ENCODE results near the gene CBFB. TPM values are rescaled to one million over a fixed set of nuclear protein-coding genes. Genes with fewer than 3 reads are reported as not detected.

Gene CBFB
- total and polyA plus RNA-seq, 9 of the 15 experiments (the other 6 are each of a cell fraction or from before 2014, with no cell fraction given): 22.0 to 112 (median 66.5) TPM

DNA sequence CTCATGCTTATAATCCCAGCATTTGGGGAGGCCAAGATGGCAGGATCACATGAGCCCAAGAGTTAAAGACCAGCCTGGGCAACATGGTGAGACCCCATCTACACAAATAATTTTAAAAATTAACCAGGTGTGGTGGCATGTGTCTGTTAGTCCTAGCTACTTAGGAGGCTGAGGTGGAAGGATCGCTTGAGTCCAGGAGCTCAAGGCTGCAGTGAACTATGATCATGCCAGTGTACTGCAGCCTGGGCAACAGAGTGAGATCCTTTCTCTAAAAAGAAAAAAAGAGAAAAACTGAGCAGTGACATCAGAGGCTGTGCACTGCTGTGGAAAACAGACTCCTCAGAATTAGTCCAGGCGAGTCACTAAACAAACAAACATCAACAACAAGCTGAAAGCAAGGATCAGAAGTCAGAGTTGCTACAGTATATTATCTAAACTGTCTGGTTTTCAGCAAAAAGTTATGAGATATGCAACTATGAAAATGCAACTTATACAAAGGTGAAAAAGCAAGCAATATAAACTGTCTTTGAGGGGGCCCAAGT is 39.3 kb downstream of the CBFB start (continued):
- 0 out of 4 replicates have a peak, but pooled peaks have one; percentile 14 to 47 for TF ChIP-seq FOXA3 (CRISPR knock-in tag; conservative IDR thresholded peaks at IDR 0.05 in 1 of 2, IDR thresholded peaks at IDR 0.05 in 1 of 2)

DNA sequence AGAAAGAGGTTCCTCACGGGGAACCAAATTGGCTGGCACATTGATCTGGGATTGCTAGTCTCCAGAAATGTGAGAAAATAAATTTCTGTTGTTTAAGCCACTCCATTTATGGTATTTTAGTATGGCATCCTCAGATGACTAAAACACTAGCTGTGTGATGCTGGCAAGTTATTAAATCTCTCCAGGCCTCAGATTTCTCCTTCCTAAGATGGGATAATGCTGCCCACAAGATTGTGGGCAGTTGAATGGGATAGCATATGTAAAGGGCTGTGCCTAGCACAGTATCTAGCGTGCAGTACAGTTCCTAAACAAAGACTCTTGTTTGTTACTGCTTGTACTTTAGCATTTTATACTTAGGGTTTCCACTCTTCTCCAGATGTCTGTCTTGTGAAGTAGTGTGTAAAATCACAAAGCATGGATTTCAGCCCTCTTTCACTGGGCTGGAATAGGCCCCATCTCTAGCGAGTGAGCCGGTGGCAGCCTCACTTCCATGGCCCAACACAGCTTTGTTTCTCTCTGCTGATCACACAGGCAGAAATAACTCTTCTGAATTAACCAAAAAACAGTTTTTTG is 42.6 kb downstream of the CBFB start:
- in situ Hi-C loops (cut with MboI): no loop called here
- TF ChIP-seq ZNF57 (CRISPR knock-in tag; IDR thresholded peaks at IDR 0.05) (no peak), FOXM1 (IDR thresholded peaks at IDR 0.05; ENCODE audit: low read depth) (no peak), FOXM1 (CRISPR knock-in tag; IDR thresholded peaks at IDR 0.05; ENCODE audit: low read depth) (no peak), ZNF140 (CRISPR knock-in tag; IDR thresholded peaks at IDR 0.05) (no peak), PURB (CRISPR knock-in tag; IDR thresholded peaks at IDR 0.05; ENCODE audit: low read depth) (no peak), MECOM (CRISPR knock-in tag; IDR thresholded peaks at IDR 0.05) (no peak), CHD1 (IDR thresholded peaks at IDR 0.05; ENCODE audit: low read length) (no peak), CBX8 (IDR thresholded peaks at IDR 0.05; ENCODE audit: borderline replicate concordance, extremely low read depth, low read depth, low read length, poor library complexity, severe bottlenecking) (no peak), FUS (optimal IDR thresholded peaks at IDR 0.05; ENCODE audit: low read depth, low read length) (no peak), ZNF780A (CRISPR knock-in tag; IDR thresholded peaks at IDR 0.05) (no peak), ZNF436 (CRISPR knock-in tag; IDR thresholded peaks at IDR 0.05) (no peak), BCL6 (CRISPR knock-in tag; IDR thresholded peaks at IDR 0.05) (no peak), BRD9 (IDR thresholded peaks at IDR 0.05; ENCODE audit: low read depth, partially characterized antibody) (no peak), BRD4 (IDR thresholded peaks at IDR 0.05) (no peak), ZNF583 (CRISPR knock-in tag; IDR thresholded peaks at IDR 0.05) (no peak)
- Histone ChIP-seq H3K9me3 (replicated peaks; ENCODE audit: control insufficient read depth, insufficient read depth, low read depth, low read length) (no peaks in the 10 kb centered on the region), H3K9me1 (ENCODE audit: control insufficient read depth, insufficient read depth, low read length) (no peaks in the 10 kb centered on the region), H3K27me3 (ENCODE audit: control insufficient read depth in 2 of 2, insufficient read depth in 2 of 2, low read length in 2 of 2) (no peaks in the 10 kb centered on the region), H3K4me2 (ENCODE audit: insufficient read depth, low read length) (no peak overlapping the region), H3K9ac (ENCODE audit: insufficient read depth in 1 of 2, low read depth in 2 of 2, low read length in 2 of 2) (no peak overlapping the region), H3K4me1 (replicated peaks in 1 of 2; ENCODE audit: control insufficient read depth in 2 of 2, insufficient read depth in 2 of 2, low read length in 2 of 2) (no peaks in the 10 kb centered on the region), H4K20me1 (replicated peaks; ENCODE audit: control insufficient read depth, insufficient read depth, low read length) (no peaks in the 10 kb centered on the region), H3K4me3 (no peak overlapping the region), H3K27ac (ENCODE audit: extremely low read depth, low read depth, low read length) (no peak overlapping the region), H3K36me3 (ENCODE audit: control insufficient read depth, insufficient read depth, low read length) (peaks cover 61% of the 10 kb centered on the region; the same call in 2 of the 3 replicates), H3K79me2 (ENCODE audit: control insufficient read depth, insufficient read depth, low read length) (no peaks in the 10 kb centered on the region), H2AFZ (ENCODE audit: low read depth, low read length) (no peak overlapping the region)
- DNase-seq (ENCODE audit: extremely low read depth in 1 of 4, low spot score in 3 of 4) (no peak), ATAC-seq (no peak), FAIRE-seq (no peak)
- 91% methylated on average over 4 of the region's 4 CpGs for WGBS (ENCODE audit: insufficient coverage, low coverage, missing lambda C conversion rate)
- POLR2A ChIA-PET: interaction anchor here (0.7 to 1.4 kb wide), 2 partner anchors 13 to 15 kb away, joined by 3 to 5 read pairs; no protein-coding TSS in a partner anchor
- CTCF ChIA-PET (ENCODE audit: low intra/inter-chr PET ratio): no interaction called here
- no TSS peak for BruUV-seq (replicated peaks)
- intact Hi-C loops (cut with micrococcal nuclease): no loop called here
